ENCODE data around the gene OCA2.

Gene OCA2

DNA sequence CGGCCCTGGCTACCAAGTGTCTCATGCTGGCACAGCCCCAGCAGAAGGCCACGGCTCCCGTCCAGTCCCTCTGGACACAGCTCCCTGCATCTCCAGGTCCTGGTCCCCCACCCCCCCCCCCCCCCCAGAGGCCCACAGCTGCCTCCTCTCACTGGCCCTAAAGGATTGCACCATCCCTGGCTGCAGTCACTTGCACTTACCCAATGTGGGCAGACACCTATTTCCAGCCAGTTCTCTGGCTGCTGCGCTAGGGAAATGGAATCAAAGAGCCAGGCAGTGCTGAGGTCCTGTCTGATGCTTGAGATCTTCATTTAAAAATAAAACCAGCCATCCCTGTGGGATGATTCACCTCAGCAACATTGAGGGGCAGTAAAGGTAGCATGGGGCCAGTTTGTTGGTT is 346.4 kb downstream of the OCA2 start:
- TF ChIP-seq, protein P1, sequence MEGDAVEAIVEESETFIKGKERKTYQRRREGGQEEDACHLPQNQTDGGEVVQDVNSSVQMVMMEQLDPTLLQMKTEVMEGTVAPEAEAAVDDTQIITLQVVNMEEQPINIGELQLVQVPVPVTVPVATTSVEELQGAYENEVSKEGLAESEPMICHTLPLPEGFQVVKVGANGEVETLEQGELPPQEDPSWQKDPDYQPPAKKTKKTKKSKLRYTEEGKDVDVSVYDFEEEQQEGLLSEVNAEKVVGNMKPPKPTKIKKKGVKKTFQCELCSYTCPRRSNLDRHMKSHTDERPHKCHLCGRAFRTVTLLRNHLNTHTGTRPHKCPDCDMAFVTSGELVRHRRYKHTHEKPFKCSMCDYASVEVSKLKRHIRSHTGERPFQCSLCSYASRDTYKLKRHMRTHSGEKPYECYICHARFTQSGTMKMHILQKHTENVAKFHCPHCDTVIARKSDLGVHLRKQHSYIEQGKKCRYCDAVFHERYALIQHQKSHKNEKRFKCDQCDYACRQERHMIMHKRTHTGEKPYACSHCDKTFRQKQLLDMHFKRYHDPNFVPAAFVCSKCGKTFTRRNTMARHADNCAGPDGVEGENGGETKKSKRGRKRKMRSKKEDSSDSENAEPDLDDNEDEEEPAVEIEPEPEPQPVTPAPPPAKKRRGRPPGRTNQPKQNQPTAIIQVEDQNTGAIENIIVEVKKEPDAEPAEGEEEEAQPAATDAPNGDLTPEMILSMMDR (IDR thresholded peaks at IDR 0.05; ENCODE audit: insufficient read depth, low read length, poor library complexity, severe bottlenecking) = no peak
- no peak for TF ChIP-seq EZH2phosphoT487 (conservative IDR thresholded peaks at IDR 0.05; ENCODE audit: low read length)
- H3K9me3 ChIP-seq (ENCODE audit: insufficient read depth, low read length) = no peaks in the 10 kb centered on the region

DNA sequence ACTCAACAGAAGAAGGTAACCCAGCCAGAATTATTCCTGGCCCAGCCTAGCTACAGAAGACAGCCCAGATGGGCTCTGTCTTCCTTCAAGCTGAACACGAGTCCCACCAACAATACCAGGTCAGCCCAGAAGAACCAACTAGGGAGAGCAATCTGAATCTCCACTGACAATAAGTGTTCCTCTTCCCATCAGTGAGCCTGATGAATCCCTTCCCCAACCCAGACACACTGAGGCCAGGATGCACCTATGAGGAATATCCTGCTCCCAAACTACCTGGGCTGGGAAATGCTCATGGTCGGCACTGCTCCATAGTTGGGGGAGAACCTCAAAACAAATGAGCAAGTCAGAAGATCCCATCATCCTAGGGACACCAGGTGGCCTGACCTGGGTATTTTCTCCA is 351.1 kb downstream of the OCA2 start:
- H3K36me3 ChIP-seq (ENCODE audit: low read length) = no peaks in the 10 kb centered on the region
- no peaks in the 10 kb centered on the region for H3K9me2 ChIP-seq (replicated peaks; ENCODE audit: insufficient read depth, low read length)
- no peak overlapping the region for H3K9ac ChIP-seq (ENCODE audit: low read length)
- H3K9me3 ChIP-seq (ENCODE audit: insufficient read depth, low read length) = no peaks in the 10 kb centered on the region
- no peaks in the 10 kb centered on the region for H3K27me3 ChIP-seq (ENCODE audit: low read length)
- no peak overlapping the region for H3K4me3 ChIP-seq (ENCODE audit: insufficient read depth, low read length, poor library complexity, severe bottlenecking)
- H3K4me2 ChIP-seq (ENCODE audit: low read depth, low read length, poor library complexity, severe bottlenecking) = no peak overlapping the region
- H3K79me2 ChIP-seq (ENCODE audit: insufficient read depth, low read length) = no peaks in the 10 kb centered on the region
- H3F3A ChIP-seq (ENCODE audit: insufficient read depth) = no peaks in the 10 kb centered on the region
- no peak overlapping the region for H3K27ac ChIP-seq (ENCODE audit: low read depth, low read length)
- no peak overlapping the region for H2AFZ ChIP-seq (ENCODE audit: low read depth, low read length, severe bottlenecking)
- no peaks in the 10 kb centered on the region for H4K20me1 ChIP-seq (ENCODE audit: low read depth, low read length)
- TF ChIP-seq, protein P1 (IDR thresholded peaks at IDR 0.05; ENCODE audit: insufficient read depth, low read length, poor library complexity, severe bottlenecking) = no peak
- TF ChIP-seq EZH2phosphoT487 (conservative IDR thresholded peaks at IDR 0.05; ENCODE audit: low read length) = no peak

More for the DNA sequence above, 346.4 kb downstream of the OCA2 start:
- Histone ChIP-seq H3F3A (ENCODE audit: insufficient read depth) (no peaks in the 10 kb centered on the region), H4K20me1 (ENCODE audit: low read depth, low read length) (no peaks in the 10 kb centered on the region), H3K9me2 (replicated peaks; ENCODE audit: insufficient read depth, low read length) (no peaks in the 10 kb centered on the region), H3K36me3 (ENCODE audit: low read length) (no peaks in the 10 kb centered on the region), H3K4me2 (ENCODE audit: low read depth, low read length, poor library complexity, severe bottlenecking) (no peak overlapping the region), H3K4me3 (ENCODE audit: insufficient read depth, low read length, poor library complexity, severe bottlenecking) (no peak overlapping the region), H2AFZ (ENCODE audit: low read depth, low read length, severe bottlenecking) (no peak overlapping the region), H3K27me3 (ENCODE audit: low read length) (no peaks in the 10 kb centered on the region), H3K9ac (ENCODE audit: low read length) (no peak overlapping the region), H3K79me2 (ENCODE audit: insufficient read depth, low read length) (no peaks in the 10 kb centered on the region), H3K27ac (ENCODE audit: low read depth, low read length) (no peak overlapping the region)

DNA sequence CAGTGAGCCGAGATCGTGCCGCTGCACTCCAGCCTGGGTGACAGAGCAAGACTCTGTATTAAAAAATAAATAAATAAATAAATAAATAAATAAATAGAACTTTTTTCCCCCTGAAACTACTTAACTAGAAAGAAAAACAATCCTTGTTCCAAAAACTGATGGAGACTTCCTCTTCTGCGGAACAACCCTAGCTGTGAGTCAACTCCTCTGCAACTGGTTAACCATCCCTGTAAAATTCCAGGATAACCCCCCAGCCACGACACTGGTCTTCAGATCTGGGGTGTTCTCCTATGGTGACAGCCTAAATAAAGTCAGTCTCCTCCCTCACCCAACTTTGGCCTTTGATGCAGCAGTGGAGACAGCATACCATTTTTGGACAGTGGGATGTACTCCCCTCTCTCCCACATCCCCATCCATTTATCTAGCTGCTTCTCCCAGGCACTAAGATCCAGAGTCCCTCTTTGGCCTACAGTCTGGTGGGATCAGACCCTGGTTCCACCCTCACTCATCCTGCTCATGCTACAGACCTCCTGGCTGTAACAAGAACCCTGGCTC is 352.6 kb downstream of the OCA2 start:
- no peaks in the 10 kb centered on the region for H3K9me3 ChIP-seq (ENCODE audit: insufficient read depth, low read length)
- no peak overlapping the region for H3K9ac ChIP-seq (ENCODE audit: low read length)
- H3K27me3 ChIP-seq (ENCODE audit: low read length) = no peaks in the 10 kb centered on the region
- H4K20me1 ChIP-seq (ENCODE audit: low read depth, low read length) = no peaks in the 10 kb centered on the region
- no peak overlapping the region for H3K27ac ChIP-seq (ENCODE audit: low read depth, low read length)
- H3F3A ChIP-seq (ENCODE audit: insufficient read depth) = no peaks in the 10 kb centered on the region
- H3K79me2 ChIP-seq (ENCODE audit: insufficient read depth, low read length) = no peaks in the 10 kb centered on the region
- H3K36me3 ChIP-seq (ENCODE audit: low read length) = no peaks in the 10 kb centered on the region
- no peak overlapping the region for H3K4me2 ChIP-seq (ENCODE audit: low read depth, low read length, poor library complexity, severe bottlenecking)
- H2AFZ ChIP-seq (ENCODE audit: low read depth, low read length, severe bottlenecking) = no peak overlapping the region
- H3K4me3 ChIP-seq (ENCODE audit: insufficient read depth, low read length, poor library complexity, severe bottlenecking) = no peak overlapping the region
- TF ChIP-seq, protein P1 (IDR thresholded peaks at IDR 0.05; ENCODE audit: insufficient read depth, low read length, poor library complexity, severe bottlenecking) = no peak
- no peak for TF ChIP-seq EZH2phosphoT487 (conservative IDR thresholded peaks at IDR 0.05; ENCODE audit: low read length)
- H3K9me2 ChIP-seq (replicated peaks; ENCODE audit: insufficient read depth, low read length) = no peaks in the 10 kb centered on the region
